GM19455 (cell line): ENCODE data around the gene EEF1G.
"Not testable (repeated sequence)": the region's sequence is repeated elsewhere in the genome, so short reads cannot be mapped to it uniquely, and the experiment has no call there.

Experiments used
- ATAC-seq: cut with Tn5 transposase; IDR thresholded peaks from one replicate; pipeline ENCODE4 v1.9.1; 2021; ENCODE audit not compliant: unreplicated experiment

Gene EEF1G

GRCh38 chr11:62556108-62556874, 17.4 kb downstream of the EEF1G start:
- ATAC-seq = peak; percentile 45

DNA sequence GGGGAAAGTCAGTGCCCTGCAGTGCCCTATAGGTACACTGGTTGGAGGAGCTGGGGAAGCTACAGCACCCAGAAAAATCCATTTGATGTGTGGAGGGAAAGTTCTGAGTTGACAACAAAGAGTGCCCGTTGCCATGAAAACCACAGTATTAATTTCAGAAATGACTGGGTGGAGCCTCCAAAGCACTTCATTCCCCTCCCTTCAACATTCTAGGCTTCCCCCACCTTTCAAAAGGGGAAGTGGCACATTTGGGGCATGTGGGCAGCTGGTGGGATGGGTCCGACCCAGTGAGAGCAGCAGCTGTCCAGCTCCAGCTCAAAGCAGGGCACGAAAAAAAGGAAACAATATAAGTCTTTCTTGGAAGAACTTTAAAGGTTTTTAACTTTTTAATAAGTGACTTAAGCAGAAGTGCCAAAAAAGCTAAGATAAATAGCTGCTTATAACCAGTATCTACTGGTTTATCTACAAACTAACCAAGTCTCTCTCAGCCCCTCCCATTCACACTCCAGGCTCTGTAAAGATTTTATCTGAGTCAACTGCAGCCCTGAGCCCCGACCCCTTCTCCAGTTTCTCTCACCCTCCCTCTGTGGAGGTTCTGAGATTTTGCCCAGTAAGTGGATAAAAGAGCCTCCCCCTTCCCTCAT, 18.1 kb downstream of the EEF1G start:
- peak; percentile 43 for ATAC-seq

GRCh38 chr11:62554387-62555167, 19.1 kb downstream of the EEF1G start:
- no peak for ATAC-seq

DNA sequence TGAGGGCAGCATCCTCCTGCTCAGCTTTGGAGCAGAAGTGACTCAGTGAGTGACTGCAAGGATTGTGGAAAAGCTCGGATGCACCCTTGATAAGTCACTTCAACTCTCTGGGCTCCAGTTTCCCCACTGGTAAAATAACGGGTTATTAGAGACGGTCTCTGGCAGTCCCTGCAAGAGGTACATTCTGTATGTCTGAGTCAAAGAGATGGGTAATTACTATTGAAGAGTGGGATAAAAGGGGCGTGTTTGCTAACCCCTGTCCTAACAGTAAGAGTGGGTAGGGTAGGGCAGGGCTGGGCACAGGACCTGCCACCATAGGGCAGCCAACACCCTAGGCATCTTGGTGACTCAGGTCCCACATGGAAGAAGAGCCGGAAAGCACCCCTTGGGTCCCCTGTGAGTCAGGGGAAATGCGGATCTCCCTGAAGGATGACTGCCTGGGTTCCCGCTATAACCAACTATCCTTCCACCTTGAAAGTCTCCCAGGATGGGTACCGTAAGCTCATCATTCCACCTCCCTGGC, 19.8 kb downstream of the EEF1G start:
- ATAC-seq = no peak

GRCh38 chr11:62553080-62553838, 20.4 kb downstream of the EEF1G start:
- no peak for ATAC-seq

- no peak for ATAC-seq
Measured at GRCh38 chr11:62552485-62553079, 21.1 kb downstream of the EEF1G start.

- not testable (repeated sequence) for ATAC-seq
Measured at GRCh38 chr11:62550478-62550877, 23.2 kb downstream of the EEF1G start.

GRCh38 chr11:62548545-62549335, 25.0 kb downstream of the EEF1G start:
- ATAC-seq = no peak

DNA sequence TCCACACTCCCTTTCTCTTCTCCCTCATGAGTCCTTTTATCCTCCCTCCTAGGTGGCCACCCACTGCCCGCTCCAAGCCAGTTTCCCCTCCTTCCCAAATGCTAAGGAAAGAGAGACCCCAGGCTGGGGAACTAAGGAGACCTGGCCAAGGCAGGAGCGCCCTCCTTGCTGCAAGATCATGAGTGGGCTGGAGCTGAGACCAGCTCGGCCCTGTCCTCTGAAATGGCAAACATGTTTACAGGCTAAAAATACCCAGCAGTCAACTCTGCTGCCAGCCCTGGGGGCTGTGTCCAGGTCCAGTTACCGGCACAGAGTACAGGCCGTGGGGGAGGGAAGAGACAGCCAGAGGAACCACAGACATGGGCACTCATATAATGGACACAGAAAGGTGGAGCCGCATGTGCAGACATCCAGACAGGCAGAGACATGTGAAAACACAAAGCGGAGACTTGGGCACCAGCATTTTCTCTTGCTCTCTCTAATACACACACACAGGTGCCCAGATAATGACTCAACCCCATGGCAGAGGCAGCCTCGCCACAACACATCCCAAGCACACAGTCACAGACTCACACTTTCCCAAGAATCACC, 25.9 kb downstream of the EEF1G start:
- no peak for ATAC-seq

DNA sequence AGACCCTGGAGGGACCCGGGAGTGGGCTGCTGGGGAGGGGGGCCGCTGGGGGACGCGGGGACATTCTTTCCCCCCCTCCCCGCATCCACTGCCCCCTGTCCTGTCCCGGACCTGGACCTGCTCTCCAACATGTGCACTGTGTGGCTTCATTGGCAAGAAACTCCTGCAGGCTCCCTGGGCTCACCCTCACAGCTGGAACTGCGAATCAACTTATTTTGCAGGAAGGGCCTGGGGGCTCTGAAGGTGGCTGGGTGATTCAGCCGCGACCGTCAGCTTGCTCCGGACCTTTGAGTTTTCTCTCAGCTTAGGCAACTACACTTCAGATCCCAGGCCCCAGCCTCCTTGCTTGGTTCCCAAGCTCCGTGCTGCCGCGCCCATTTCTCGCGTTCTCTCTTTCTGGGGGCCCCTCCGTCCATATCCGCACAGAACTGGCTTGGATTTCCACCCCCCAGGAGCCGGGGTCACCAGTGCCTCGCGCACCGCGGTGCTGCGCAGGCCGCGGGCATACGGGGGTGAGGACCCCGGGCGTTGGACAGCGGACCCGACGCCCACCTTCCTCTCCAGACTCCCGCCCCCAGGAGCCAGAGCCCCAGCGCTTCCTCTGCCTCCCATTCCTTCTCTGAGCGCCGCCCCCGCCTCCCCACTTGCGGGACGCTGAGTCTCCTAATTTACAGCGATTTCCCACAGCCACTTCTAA, 26.6 kb downstream of the EEF1G start:
- no peak for ATAC-seq

DNA sequence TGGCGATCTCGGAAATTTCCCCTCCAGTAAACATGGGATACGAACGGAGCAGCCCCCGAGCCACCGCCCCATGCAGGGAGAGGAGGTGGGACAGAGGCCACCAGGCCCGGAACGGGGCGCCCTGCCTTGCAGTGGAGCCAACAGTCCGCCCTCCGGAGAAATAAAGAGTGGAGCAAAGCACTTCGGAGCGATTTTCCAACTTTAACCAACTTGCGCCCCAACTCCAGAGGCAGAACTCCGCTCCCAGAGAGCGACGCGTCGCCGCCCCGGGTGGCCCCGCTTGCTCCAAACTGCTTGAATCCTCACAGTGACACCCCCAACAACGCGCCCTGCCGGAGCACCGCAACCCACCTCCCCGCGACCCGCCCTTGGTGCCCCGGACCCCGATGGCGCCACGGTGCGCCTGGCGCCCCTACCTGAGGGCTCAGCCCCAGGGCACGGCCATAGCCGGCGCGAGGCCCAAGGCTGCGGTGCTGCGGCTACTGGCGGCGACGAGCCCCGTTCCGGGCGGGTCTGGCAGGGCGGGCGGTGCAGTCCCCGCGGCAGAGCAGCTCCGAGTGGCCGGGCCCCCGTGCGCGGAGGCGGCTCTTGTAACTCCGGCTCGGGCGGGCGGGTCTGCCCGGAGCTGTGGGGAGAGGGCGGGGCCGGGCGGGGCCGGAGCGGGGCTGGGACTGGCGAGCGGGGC, 27.3 kb downstream of the EEF1G start, which contains the start of gene AHNAK:
AHNAK (minus strand) TSS at position 563 of the 685 bp plus-strand sequence. CDS start 10,708 bp downstream, outside the sequence.
- ATAC-seq = no peak

GRCh38 chr11:62545437-62546243, 28.1 kb downstream of the EEF1G start:
- ATAC-seq = no peak

GRCh38 chr11:62544581-62545436, 28.9 kb downstream of the EEF1G start:
- ATAC-seq = no peak

- no peak for ATAC-seq
Measured at GRCh38 chr11:62543680-62544444, 29.8 kb downstream of the EEF1G start.

DNA sequence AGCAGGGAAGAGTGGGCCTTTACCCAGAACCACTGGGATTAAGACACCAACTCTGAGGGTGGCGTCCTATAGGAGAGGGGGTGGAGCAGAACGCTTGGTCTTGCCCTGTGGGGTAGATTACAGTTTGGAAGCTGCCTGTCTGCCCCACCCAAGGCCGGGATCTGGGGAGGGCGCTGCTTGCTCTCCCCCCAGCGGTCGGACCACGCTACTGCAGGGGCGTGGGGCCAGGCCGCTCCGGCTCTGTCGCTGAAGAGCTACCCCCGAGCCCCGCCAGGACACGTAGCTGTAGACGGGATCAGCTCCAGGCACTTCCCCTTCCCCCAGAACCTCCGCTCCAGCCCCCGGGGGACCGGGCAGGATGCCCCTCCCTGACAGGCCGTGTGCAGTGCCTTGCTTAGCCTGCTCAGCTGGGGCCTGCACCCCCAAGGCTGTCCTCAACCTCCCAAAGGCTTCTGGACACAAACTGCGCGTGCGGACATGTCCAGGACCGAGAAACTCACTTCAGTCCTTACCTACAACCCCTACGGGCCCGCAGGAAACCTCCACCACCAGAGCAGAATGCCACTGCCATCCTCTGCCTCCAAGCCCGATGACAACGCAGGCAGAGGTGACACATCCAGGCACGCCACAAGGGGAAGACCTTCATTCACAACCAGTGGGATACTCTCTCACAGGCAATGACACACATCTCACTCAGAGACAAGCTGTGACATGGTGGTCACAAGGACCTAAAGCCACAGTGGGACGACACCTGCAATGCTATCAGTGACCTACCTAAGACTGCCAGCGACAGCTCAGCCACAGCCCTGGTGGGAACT, 30.7 kb downstream of the EEF1G start:
- ATAC-seq = peak; percentile 33
